IgD-negative memory B cell (primary cell): ENCODE results near the gene DCAF7. TPM values are rescaled to one million over a fixed set of nuclear protein-coding genes. Genes with fewer than 3 reads are reported as not detected.

Source experiments
- H3K27ac Mint-ChIP-seq, 3 donors: one replicate each; pipeline ENCODE4 v1.8.0; 2020 to 2022; ENCODE audit warnings: mild to moderate bottlenecking in 3 of 3, mixed read lengths in 3 of 3, moderate library complexity in 1 of 3
- H3K27me3 Mint-ChIP-seq: one replicate; pipeline ENCODE4 v1.8.0; 2021; ENCODE audit warnings: mixed read lengths
- H3K36me3 Mint-ChIP-seq: one replicate; pipeline ENCODE4 v1.8.0; 2020; ENCODE audit warnings: mild to moderate bottlenecking, mixed read lengths
- H3K4me1 Mint-ChIP-seq, 3 donors: one replicate each; pipeline ENCODE4 v1.8.0; 2020 to 2022; ENCODE audit warnings: mixed read lengths in 3 of 3, mild to moderate bottlenecking in 1 of 3
- H3K4me3 Mint-ChIP-seq, 4 donors: one replicate each; pipeline ENCODE4 v1.8.0; 2020 to 2022; ENCODE audit warnings: mild to moderate bottlenecking in 4 of 4, mixed read lengths in 4 of 4, moderate library complexity in 3 of 4
- H3K9me3 Mint-ChIP-seq, 3 donors: one replicate each; pipeline ENCODE4 v1.8.0; 2020 to 2021; ENCODE audit warnings: mixed read lengths in 3 of 3, mild to moderate bottlenecking in 1 of 3
- polyA plus RNA-seq: library from polyadenylated mRNA; unstranded; fragments of 300-500 nt; fragmentation: Illumina TruSeq; gene quantifications from one replicate; pipeline ENCODE4 v1.2.3, GENCODE V29; 2021

Gene DCAF7
- polyA plus RNA-seq, 1 donor from 2014 or later: 72.0 TPM

GRCh38 chr17:63517825-63518534, 32.3 kb upstream of the DCAF7 start:
- Mint-ChIP-seq H3K4me1 (no peaks in the 10 kb centered on the region), H3K36me3 (no peaks in the 10 kb centered on the region), H3K27me3 (peaks cover 11% of the 10 kb centered on the region), H3K9me3 (no peaks in the 10 kb centered on the region), H3K27ac (no peak overlapping the region), H3K4me3 (no peak overlapping the region)

- peaks cover 18% of the 10 kb centered on the region for H3K27me3 Mint-ChIP-seq
- H3K9me3 Mint-ChIP-seq: no peaks in the 10 kb centered on the region
- H3K4me1 Mint-ChIP-seq: peaks cover 0 to 2% (median 0%) of the 10 kb centered on the region in 3 donors
- no peak overlapping the region for H3K27ac Mint-ChIP-seq
- no peak overlapping the region for H3K4me3 Mint-ChIP-seq
- no peaks in the 10 kb centered on the region for H3K36me3 Mint-ChIP-seq
Observed at GRCh38 chr17:63519116-63519881, 31.0 kb upstream of the DCAF7 start.

GRCh38 chr17:63519972-63520882, 30.1 kb upstream of the DCAF7 start:
- Mint-ChIP-seq H3K9me3 (no peaks in the 10 kb centered on the region), H3K27ac (no peak overlapping the region), H3K36me3 (peaks cover 2% of the 10 kb centered on the region), H3K4me3 (no peak overlapping the region), H3K27me3 (peaks cover 22% of the 10 kb centered on the region), H3K4me1 (peaks cover 0 to 2% (median 0%) of the 10 kb centered on the region in 3 donors)

GRCh38 chr17:63523253-63523855, 26.9 kb upstream of the DCAF7 start, which contains the start of gene KCNH6:
Gene KCNH6, plus strand, starts transcription at chr17:63523358. Its CDS starts 56 bp downstream, at chr17:63523414.
- Mint-ChIP-seq H3K9me3 (no peaks in the 10 kb centered on the region), H3K4me3 (peak within 1 kb of the TSS in 2 of 4 donors; percentile 71 to 72), H3K4me1 (peaks cover 0 to 4% (median 0%) of the 10 kb centered on the region in 3 donors), H3K36me3 (peaks cover 2% of the 10 kb centered on the region), H3K27ac (peak within 1 kb of the TSS in 1 of 3 donors; percentile 42), H3K27me3 (peaks cover 23% of the 10 kb centered on the region)

GRCh38 chr17:63524051-63524450, 26.2 kb upstream of the DCAF7 start:
- Mint-ChIP-seq H3K4me1 (peaks cover 0 to 4% (median 0%) of the 10 kb centered on the region in 3 donors), H3K36me3 (peaks cover 2% of the 10 kb centered on the region), H3K27ac (peak overlapping the region in 1 of 3 donors; percentile 42), H3K9me3 (no peaks in the 10 kb centered on the region), H3K4me3 (peak overlapping the region in 2 of 4 donors; percentile 71 to 72), H3K27me3 (peaks cover 23% of the 10 kb centered on the region)

- Mint-ChIP-seq H3K27me3 (peaks cover 23% of the 10 kb centered on the region), H3K4me3 (no peak overlapping the region), H3K9me3 (no peaks in the 10 kb centered on the region), H3K27ac (no peak overlapping the region), H3K4me1 (peaks cover 0 to 6% (median 0%) of the 10 kb centered on the region in 3 donors), H3K36me3 (peaks cover 2% of the 10 kb centered on the region)
Observed at GRCh38 chr17:63525190-63525946, 24.9 kb upstream of the DCAF7 start.

- Mint-ChIP-seq H3K4me1 (peaks cover 0 to 6% (median 0%) of the 10 kb centered on the region in 3 donors), H3K27me3 (peaks cover 21% of the 10 kb centered on the region), H3K9me3 (no peaks in the 10 kb centered on the region), H3K27ac (no peak overlapping the region), H3K4me3 (no peak overlapping the region), H3K36me3 (peaks cover 2% of the 10 kb centered on the region)
Observed at GRCh38 chr17:63526861-63527260, 23.4 kb upstream of the DCAF7 start.

- Mint-ChIP-seq H3K9me3 (no peaks in the 10 kb centered on the region), H3K27ac (no peak overlapping the region), H3K27me3 (peaks cover 18% of the 10 kb centered on the region), H3K4me1 (peaks cover 0 to 6% (median 0%) of the 10 kb centered on the region in 3 donors), H3K36me3 (peaks cover 2% of the 10 kb centered on the region), H3K4me3 (no peak overlapping the region)
Observed at GRCh38 chr17:63528183-63528582, 22.1 kb upstream of the DCAF7 start.

GRCh38 chr17:63529711-63530556, 20.3 kb upstream of the DCAF7 start:
- no peak overlapping the region for H3K27ac Mint-ChIP-seq
- no peaks in the 10 kb centered on the region for H3K9me3 Mint-ChIP-seq
- no peak overlapping the region for H3K4me3 Mint-ChIP-seq
- peaks cover 8% of the 10 kb centered on the region for H3K27me3 Mint-ChIP-seq
- no peaks in the 10 kb centered on the region for H3K36me3 Mint-ChIP-seq
- H3K4me1 Mint-ChIP-seq: peaks cover 0 to 4% (median 0%) of the 10 kb centered on the region in 3 donors

- H3K27me3 Mint-ChIP-seq: peaks cover 2% of the 10 kb centered on the region
- no peak overlapping the region for H3K27ac Mint-ChIP-seq
- H3K4me1 Mint-ChIP-seq: peaks cover 0 to 4% (median 0%) of the 10 kb centered on the region in 3 donors
- no peaks in the 10 kb centered on the region for H3K36me3 Mint-ChIP-seq
- no peak overlapping the region for H3K4me3 Mint-ChIP-seq
- no peaks in the 10 kb centered on the region for H3K9me3 Mint-ChIP-seq
Observed at GRCh38 chr17:63530557-63531021, 19.7 kb upstream of the DCAF7 start.

- H3K27me3 Mint-ChIP-seq: no peaks in the 10 kb centered on the region
- H3K4me1 Mint-ChIP-seq: peaks cover 0 to 4% (median 0%) of the 10 kb centered on the region in 3 donors
- H3K36me3 Mint-ChIP-seq: no peaks in the 10 kb centered on the region
- no peak overlapping the region for H3K4me3 Mint-ChIP-seq
- H3K9me3 Mint-ChIP-seq: no peaks in the 10 kb centered on the region
- H3K27ac Mint-ChIP-seq: no peak overlapping the region
Observed at GRCh38 chr17:63531022-63531965, 19.0 kb upstream of the DCAF7 start.

- Mint-ChIP-seq H3K4me1 (peaks cover 0 to 5% (median 4%) of the 10 kb centered on the region in 3 donors), H3K36me3 (no peaks in the 10 kb centered on the region), H3K9me3 (no peaks in the 10 kb centered on the region), H3K27me3 (peaks cover 9% of the 10 kb centered on the region), H3K4me3 (no peak overlapping the region), H3K27ac (no peak overlapping the region)
Observed at GRCh38 chr17:63533433-63534077, 16.7 kb upstream of the DCAF7 start.
